ENCODE results near the gene HLCS.
"Not testable (repeated sequence)": the region's sequence is repeated elsewhere in the genome, so short reads cannot be mapped to it uniquely, and the experiment has no call there.

The HLCS gene

GRCh38 chr21:36959020-36959835 lies 7.2 kb downstream of the HLCS start:
- no peak for DNase-seq (ENCODE audit: low read depth in 1 of 2, low spot score in 1 of 2)

GRCh38 chr21:36955783-36956182 lies 10.7 kb downstream of the HLCS start:
- no peak for DNase-seq (ENCODE audit: low read depth in 1 of 2, low spot score in 1 of 2)

DNA sequence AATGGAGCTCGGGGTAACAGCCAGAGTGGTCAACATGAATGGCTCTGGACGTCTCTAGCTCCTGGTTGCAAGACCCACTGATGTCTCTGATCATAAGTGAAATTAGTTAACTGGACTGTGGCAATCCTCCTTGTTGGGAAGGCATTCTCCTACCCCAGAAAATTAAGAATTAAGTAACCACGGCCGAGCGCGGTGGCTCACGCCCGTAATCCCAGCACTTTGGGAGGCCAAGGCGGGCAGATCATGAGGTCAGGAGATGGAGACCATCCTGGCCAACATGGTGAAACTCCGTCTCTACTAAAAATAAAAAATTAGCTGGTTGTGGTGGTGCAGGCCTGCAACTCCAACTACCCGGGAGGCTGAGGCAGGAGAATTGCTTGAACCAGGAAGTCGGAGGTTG lies 14.1 kb downstream of the HLCS start:
- DNase-seq (ENCODE audit: low read depth in 1 of 2, low spot score in 1 of 2), result not testable (repeated sequence)

- DNase-seq (ENCODE audit: low read depth in 1 of 2, low spot score in 1 of 2), result no peak
These were observed 17.0 kb downstream of the HLCS start for GRCh38 chr21:36949171-36950141.

- no peak for DNase-seq (ENCODE audit: low read depth in 1 of 2, low spot score in 1 of 2)
These were observed 17.8 kb downstream of the HLCS start for GRCh38 chr21:36948686-36949085.

DNA sequence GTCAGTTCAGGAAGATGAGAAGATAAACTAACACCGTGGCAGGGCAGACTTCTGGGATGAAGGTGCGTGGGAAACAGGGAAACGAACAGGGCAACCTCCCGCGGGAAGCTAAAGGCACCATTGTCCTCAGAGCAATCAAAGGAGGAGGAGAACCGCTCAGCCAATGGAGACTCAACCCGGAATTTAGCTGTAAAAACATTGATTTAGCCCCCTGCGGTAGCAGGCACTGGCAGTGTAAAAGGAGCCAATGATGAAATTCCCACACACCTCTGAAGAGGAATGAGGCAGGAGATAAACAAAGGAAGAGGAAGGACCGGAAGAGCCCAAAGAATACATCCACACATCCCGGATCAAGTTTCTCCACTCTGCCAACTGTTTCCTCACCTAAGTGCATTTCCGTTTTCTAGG lies 19.5 kb downstream of the HLCS start:
- no peak for DNase-seq (ENCODE audit: low read depth in 1 of 2, low spot score in 1 of 2)

- no peak for DNase-seq (ENCODE audit: low read depth in 1 of 2, low spot score in 1 of 2)
These were observed 20.9 kb downstream of the HLCS start for GRCh38 chr21:36945496-36946138.

- DNase-seq (ENCODE audit: low read depth in 1 of 2, low spot score in 1 of 2), result no peak
These were observed 29.9 kb downstream of the HLCS start for GRCh38 chr21:36936361-36937135.

DNA sequence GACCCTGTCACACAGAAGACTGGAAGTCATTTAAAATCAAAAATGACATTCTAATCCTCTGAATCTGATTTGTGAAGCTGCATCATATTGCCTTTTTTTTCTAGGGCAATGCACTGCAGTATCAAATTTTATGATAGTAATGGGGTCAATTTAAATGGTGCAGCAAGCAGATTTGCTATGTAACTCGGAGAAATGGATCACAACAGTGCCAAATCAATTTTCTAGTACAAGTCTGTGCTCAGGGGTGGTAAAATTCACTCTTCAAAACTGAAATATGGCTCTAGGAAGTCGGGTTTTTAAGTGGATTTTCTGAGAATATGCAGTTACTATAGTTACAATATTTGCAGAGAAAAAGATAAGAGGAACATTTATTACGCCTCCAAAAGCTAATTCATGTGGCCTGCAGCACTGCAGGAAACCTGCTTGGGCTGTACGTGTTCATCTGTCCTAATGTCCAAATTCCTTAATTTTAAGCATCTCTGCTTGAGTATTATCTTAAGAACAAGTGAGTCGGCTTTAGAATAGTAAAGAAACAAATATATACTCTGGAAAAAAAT lies 31.5 kb downstream of the HLCS start:
- DNase-seq (ENCODE audit: low read depth in 1 of 2, low spot score in 1 of 2), result no peak

DNA sequence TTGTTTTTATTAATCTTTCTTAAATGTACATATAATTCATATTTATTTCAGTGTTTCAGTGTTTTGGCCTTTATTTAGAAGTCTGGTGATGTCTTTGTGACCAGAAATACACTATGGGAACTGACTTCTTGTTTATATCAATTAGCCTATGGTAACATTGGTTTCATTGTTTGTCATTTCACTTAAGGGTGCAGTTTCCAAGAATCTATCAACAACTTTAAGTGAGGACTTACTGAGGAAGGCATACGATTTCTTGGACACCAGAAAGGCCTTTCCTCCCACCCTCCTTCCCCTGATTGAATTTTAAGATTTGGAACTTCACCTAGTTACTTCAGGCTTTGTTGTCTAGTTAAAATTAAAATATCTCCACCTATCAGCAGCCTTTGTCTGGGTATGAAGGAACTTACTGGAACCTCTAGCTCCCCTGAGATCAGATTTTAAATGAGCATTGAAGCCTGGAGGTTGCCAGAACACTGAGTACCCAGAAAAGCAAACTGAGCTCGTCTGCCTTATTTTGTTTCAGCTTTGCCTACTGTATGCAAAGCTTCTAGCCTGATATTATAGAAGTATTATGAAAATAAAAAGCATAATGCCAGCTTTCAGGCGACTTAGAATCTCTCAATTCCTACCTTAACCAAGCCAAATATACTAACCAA lies 34.2 kb downstream of the HLCS start:
- DNase-seq (ENCODE audit: low read depth in 1 of 2, low spot score in 1 of 2), result no peak

- no peak for DNase-seq (ENCODE audit: low read depth in 1 of 2, low spot score in 1 of 2)
These were observed 36.8 kb downstream of the HLCS start for GRCh38 chr21:36929622-36930021.

DNA sequence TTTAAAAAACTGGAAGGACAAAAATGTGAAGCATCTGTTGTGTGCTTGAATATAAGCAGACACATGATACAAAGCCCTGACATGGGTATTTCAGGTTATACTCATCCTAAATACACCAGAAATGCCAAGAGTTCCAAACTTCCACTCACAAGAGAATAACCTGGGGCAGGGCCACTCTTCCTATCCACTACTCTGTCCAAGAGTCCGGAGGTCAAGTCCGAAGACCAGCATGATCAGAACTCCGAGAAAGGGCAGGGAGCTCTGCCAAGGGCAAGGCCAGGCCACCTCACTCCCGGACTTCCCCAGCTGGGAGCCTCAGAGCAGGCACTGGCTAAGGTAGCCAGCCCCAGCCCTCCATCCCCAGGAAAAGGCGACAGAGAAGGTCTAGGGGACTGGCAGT lies 37.5 kb downstream of the HLCS start:
- no peak for DNase-seq (ENCODE audit: low read depth in 1 of 2, low spot score in 1 of 2)

DNA sequence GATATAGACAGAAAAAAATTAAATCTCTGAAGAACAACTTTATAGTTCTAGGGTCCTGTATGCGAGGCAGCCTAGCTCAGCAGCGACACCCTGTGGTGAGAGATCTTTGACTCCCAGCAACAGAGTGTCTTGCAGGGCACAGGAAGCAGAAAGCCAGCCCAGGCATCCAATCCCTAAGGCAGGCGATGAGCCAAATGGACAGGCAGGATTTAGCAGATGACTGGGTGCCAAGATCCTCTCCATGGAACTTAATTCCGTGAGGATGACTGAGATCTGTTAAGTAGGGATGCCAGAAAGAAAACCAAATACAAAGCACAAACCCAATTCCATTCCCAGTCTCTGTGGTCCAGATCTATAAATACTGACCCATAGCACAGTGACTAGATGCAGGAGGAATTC lies 38.8 kb downstream of the HLCS start:
- DNase-seq (ENCODE audit: low read depth in 1 of 2, low spot score in 1 of 2), result peak; percentile 33 to 55

DNA sequence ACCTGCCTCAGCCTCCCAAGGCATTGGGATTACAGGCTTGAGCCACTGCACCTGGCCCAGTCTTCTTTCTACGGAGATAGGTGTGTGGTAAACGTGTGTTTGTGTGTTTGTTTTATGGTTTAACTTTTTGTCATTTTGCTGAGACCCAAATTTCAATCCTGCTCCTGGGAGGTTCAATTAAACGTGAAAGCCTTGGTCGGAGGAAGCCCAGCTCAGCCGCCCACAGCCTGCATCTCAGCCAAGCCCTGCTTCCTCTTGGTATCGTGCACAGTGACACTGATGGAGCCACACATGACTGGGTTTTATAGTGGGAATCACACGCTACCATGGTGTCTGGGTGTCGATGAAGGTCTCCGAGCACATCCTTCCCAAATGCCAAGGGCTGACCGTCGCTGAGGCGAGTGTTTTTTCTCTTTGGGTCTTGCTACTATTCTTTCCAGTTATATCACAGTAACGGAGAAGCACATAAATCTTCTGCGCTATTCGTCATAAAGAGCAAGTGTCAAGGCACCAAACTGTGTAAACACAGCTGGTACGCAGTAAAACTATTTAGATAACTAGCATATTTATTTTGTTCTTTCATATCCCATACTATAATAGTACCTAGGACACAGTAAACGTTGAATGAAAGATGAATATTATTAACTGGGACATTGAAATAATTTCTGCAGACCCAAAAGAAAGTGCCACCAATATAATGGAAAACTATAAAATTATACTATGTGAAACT lies 39.3 kb downstream of the HLCS start:
- no peak for DNase-seq (ENCODE audit: low read depth in 1 of 2, low spot score in 1 of 2)

GRCh38 chr21:36923270-36923669 lies 43.2 kb downstream of the HLCS start:
- no peak for DNase-seq (ENCODE audit: low read depth in 1 of 2, low spot score in 1 of 2)

GRCh38 chr21:36922861-36923260 lies 43.6 kb downstream of the HLCS start:
- DNase-seq (ENCODE audit: low read depth in 1 of 2, low spot score in 1 of 2), result no peak

DNA sequence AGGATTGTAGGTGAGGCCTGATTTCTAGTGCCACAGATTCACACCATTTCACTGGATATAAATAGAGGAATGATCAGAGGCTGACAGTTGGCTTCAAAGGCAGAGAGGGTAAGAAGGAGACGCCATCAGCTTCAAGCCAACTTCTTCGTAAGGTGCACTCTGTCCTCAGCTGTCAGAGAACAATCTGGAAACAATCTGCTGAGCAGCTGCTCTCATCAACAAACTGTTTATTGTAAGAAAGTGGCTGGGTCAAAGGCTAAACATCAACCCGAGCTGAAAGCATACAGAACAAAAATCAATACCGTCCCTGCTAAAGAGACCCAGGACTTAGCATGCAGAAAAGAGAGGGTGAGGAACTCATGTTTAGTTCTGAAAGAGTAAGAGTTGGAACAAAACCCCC lies 48.2 kb downstream of the HLCS start:
- DNase-seq (ENCODE audit: low read depth in 1 of 2, low spot score in 1 of 2), result no peak

DNA sequence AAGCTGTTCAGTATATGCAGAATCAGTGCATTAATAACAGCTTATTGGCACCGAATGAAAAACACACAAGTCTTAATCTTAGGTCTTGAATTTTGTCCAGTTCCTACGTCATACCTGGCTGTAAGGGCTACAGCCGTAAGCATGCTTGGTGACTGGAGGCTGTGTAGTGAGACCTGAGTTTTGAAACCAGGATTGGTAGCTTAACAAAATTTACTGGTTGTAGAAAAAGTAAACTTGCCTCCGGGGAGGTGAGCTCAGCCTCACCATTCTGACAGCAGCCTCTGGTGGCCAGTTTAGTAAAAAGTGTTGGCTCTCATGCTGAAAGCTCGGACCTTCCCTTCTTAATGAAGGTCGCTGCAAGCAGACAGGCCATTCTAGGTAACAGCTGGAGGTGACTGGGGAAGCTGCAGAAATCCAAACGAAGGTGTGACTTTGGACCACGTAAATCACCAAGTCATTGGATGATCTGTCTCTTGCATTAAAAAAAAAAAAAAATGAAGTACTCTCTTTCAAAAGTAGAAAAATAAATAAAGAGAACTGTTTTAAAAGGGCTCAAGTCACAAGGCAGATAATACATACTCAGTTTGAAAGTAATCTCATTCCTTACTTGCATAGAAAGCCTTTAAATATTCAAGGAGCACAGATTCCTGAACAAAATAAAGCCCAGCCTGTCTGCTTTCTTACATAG lies 48.9 kb downstream of the HLCS start:
- DNase-seq (ENCODE audit: low read depth in 1 of 2, low spot score in 1 of 2), result no peak

GRCh38 chr21:36916718-36917117 lies 49.8 kb downstream of the HLCS start:
- no peak for DNase-seq (ENCODE audit: low read depth in 1 of 2, low spot score in 1 of 2)

All from stimulated activated CD4-positive, alpha-beta T cell treated with anti-CD3 and anti-CD28 coated beads, Interleukin-15, amount 100 ng/mL, for 1 hour (primary cell).